ENCODE results near the gene SLC6A8.
"Not testable (repeated sequence)": the region's sequence is repeated elsewhere in the genome, so short reads cannot be mapped to it uniquely, and the experiment has no call there.

Gene SLC6A8

GRCh38 chrX:153740631-153741222 lies 53.0 kb downstream of the SLC6A8 start:
- Histone ChIP-seq H3K4me3 (ENCODE audit: low read length in 2 of 2) (no peak overlapping the region), H3K4me2 (ENCODE audit: insufficient read depth, low read length, poor library complexity, severe bottlenecking) (no peak overlapping the region), H3K27ac (replicated peaks; ENCODE audit: low read length) (no peak overlapping the region), H2BK15ac (ENCODE audit: low read length) (no peak overlapping the region), H3K4ac (ENCODE audit: low read length) (no peak overlapping the region), H4K8ac (ENCODE audit: low read depth, low read length) (no peak overlapping the region), H3K27me3 (ENCODE audit: control insufficient read depth in 3 of 3, insufficient read depth in 3 of 3, low read depth in 1 of 3, low read length in 3 of 3) (peaks cover 0 to 7% (median 0%) of the 10 kb centered on the region in 3 experiments), H2AFZ (ENCODE audit: low read length) (no peak overlapping the region), H3K4me1 (ENCODE audit: control insufficient read depth in 2 of 2, insufficient read depth in 1 of 2, low read depth in 1 of 2, low read length in 2 of 2) (no peaks in the 10 kb centered on the region), H2BK5ac (ENCODE audit: low read length) (no peak overlapping the region), H2BK12ac (ENCODE audit: low read length) (no peak overlapping the region), H3K9me3 (replicated peaks in 1 of 2; ENCODE audit: control insufficient read depth in 2 of 2, insufficient read depth in 1 of 2, low read depth in 1 of 2, low read length in 2 of 2) (no peaks in the 10 kb centered on the region), H3K14ac (ENCODE audit: low read length) (no peak overlapping the region), H3K18ac (ENCODE audit: low read length) (no peak overlapping the region), H2AK5ac (ENCODE audit: low read depth, low read length) (no peak overlapping the region), H2BK120ac (ENCODE audit: low read depth, low read length) (no peak overlapping the region), H3K36me3 (replicated peaks in 1 of 2; ENCODE audit: control insufficient read depth in 2 of 2, insufficient read depth in 2 of 2, low read length in 2 of 2) (no peaks in the 10 kb centered on the region), H3K23ac (ENCODE audit: low read depth, low read length, poor library complexity) (no peak overlapping the region), H4K91ac (ENCODE audit: low read depth, low read length, poor library complexity) (no peak overlapping the region), H3K79me1 (ENCODE audit: low read depth, low read length) (no peaks in the 10 kb centered on the region), H3K9ac (ENCODE audit: low read depth, low read length, poor library complexity) (no peak overlapping the region)
- DNase-seq (ENCODE audit: low spot score) = no peak
- WGBS, 2 donors (ENCODE audit: extremely low coverage in 2 of 2, insufficient read length in 2 of 2, insufficient replicate concordance in 1 of 2) = no CpG with 5 or more reads among the region's 16 CpGs

DNA sequence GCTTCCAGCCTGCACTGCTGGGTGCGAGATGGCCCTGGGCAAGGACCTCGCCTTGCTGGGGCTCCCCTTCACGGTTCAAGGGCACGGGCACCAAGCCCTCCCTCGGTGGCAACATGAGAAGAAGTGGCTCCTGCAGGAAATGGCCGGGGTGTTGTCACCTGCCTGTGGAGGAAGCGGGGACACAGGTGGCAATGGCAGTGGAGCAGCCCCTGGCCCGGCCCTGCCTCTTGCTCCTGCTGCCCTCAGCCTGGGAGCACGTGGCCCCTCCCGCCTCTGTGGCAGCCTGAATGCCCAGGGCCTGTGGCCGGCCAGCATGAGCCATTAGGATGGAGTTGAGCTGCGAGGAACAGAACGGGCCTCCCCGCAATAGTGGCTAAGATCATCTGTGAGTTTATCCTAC lies 53.7 kb downstream of the SLC6A8 start:
- no peak overlapping the region for H3K9ac ChIP-seq (ENCODE audit: low read depth, low read length, poor library complexity)

GRCh38 chrX:153742111-153742510 lies 54.4 kb downstream of the SLC6A8 start:
- H3K9ac ChIP-seq (ENCODE audit: low read depth, low read length, poor library complexity); H3K23ac ChIP-seq (ENCODE audit: low read depth, low read length, poor library complexity); H3K14ac ChIP-seq (ENCODE audit: low read length); H3K36me3 ChIP-seq (replicated peaks in 1 of 2; ENCODE audit: control insufficient read depth in 2 of 2, insufficient read depth in 2 of 2, low read length in 2 of 2); H3K9me3 ChIP-seq (replicated peaks in 1 of 2; ENCODE audit: control insufficient read depth in 2 of 2, insufficient read depth in 1 of 2, low read depth in 1 of 2, low read length in 2 of 2); H3K79me1 ChIP-seq (ENCODE audit: low read depth, low read length); H2AK5ac ChIP-seq (ENCODE audit: low read depth, low read length); H3K4me3 ChIP-seq (ENCODE audit: low read length in 2 of 2); H2BK5ac ChIP-seq (ENCODE audit: low read length); H2BK15ac ChIP-seq (ENCODE audit: low read length); H2BK120ac ChIP-seq (ENCODE audit: low read depth, low read length); H4K8ac ChIP-seq (ENCODE audit: low read depth, low read length); H3K4ac ChIP-seq (ENCODE audit: low read length); H3K18ac ChIP-seq (ENCODE audit: low read length); H3K4me1 ChIP-seq (ENCODE audit: control insufficient read depth in 2 of 2, insufficient read depth in 1 of 2, low read depth in 1 of 2, low read length in 2 of 2); H3K27me3 ChIP-seq (ENCODE audit: control insufficient read depth in 3 of 3, insufficient read depth in 3 of 3, low read depth in 1 of 3, low read length in 3 of 3); H3K27ac ChIP-seq (replicated peaks; ENCODE audit: low read length); H3K4me2 ChIP-seq (ENCODE audit: insufficient read depth, low read length, poor library complexity, severe bottlenecking); DNase-seq (ENCODE audit: low spot score); H2AFZ ChIP-seq (ENCODE audit: low read length); H2BK12ac ChIP-seq (ENCODE audit: low read length); H4K91ac ChIP-seq (ENCODE audit: low read depth, low read length, poor library complexity): not testable (repeated sequence)
- WGBS, 2 donors (ENCODE audit: extremely low coverage in 2 of 2, insufficient read length in 2 of 2, insufficient replicate concordance in 1 of 2) = no CpG with 5 or more reads among the region's 14 CpGs

More for the DNA sequence above, 53.7 kb downstream of the SLC6A8 start:
- Histone ChIP-seq H3K4me2 (ENCODE audit: insufficient read depth, low read length, poor library complexity, severe bottlenecking) (no peak overlapping the region), H3K9me3 (replicated peaks in 1 of 2; ENCODE audit: control insufficient read depth in 2 of 2, insufficient read depth in 1 of 2, low read depth in 1 of 2, low read length in 2 of 2) (no peaks in the 10 kb centered on the region), H3K27me3 (ENCODE audit: control insufficient read depth in 3 of 3, insufficient read depth in 3 of 3, low read depth in 1 of 3, low read length in 3 of 3) (peaks cover 0 to 7% (median 0%) of the 10 kb centered on the region in 3 experiments), H3K4me3 (ENCODE audit: low read length in 2 of 2) (no peak overlapping the region), H3K27ac (replicated peaks; ENCODE audit: low read length) (no peak overlapping the region), H2AFZ (ENCODE audit: low read length) (no peak overlapping the region), H3K14ac (ENCODE audit: low read length) (no peak overlapping the region), H4K91ac (ENCODE audit: low read depth, low read length, poor library complexity) (no peak overlapping the region), H3K79me1 (ENCODE audit: low read depth, low read length) (no peaks in the 10 kb centered on the region), H3K23ac (ENCODE audit: low read depth, low read length, poor library complexity) (no peak overlapping the region), H3K36me3 (replicated peaks in 1 of 2; ENCODE audit: control insufficient read depth in 2 of 2, insufficient read depth in 2 of 2, low read length in 2 of 2) (no peaks in the 10 kb centered on the region), H3K4me1 (ENCODE audit: control insufficient read depth in 2 of 2, insufficient read depth in 1 of 2, low read depth in 1 of 2, low read length in 2 of 2) (no peaks in the 10 kb centered on the region), H3K18ac (ENCODE audit: low read length) (no peak overlapping the region), H2BK5ac (ENCODE audit: low read length) (no peak overlapping the region), H4K8ac (ENCODE audit: low read depth, low read length) (no peak overlapping the region), H2AK5ac (ENCODE audit: low read depth, low read length) (no peak overlapping the region), H2BK12ac (ENCODE audit: low read length) (no peak overlapping the region), H2BK120ac (ENCODE audit: low read depth, low read length) (no peak overlapping the region), H3K4ac (ENCODE audit: low read length) (no peak overlapping the region), H2BK15ac (ENCODE audit: low read length) (no peak overlapping the region)
- no CpG with 5 or more reads among the region's 14 CpGs for WGBS, 2 donors (ENCODE audit: extremely low coverage in 2 of 2, insufficient read length in 2 of 2, insufficient replicate concordance in 1 of 2)
- no peak for DNase-seq (ENCODE audit: low spot score)

DNA sequence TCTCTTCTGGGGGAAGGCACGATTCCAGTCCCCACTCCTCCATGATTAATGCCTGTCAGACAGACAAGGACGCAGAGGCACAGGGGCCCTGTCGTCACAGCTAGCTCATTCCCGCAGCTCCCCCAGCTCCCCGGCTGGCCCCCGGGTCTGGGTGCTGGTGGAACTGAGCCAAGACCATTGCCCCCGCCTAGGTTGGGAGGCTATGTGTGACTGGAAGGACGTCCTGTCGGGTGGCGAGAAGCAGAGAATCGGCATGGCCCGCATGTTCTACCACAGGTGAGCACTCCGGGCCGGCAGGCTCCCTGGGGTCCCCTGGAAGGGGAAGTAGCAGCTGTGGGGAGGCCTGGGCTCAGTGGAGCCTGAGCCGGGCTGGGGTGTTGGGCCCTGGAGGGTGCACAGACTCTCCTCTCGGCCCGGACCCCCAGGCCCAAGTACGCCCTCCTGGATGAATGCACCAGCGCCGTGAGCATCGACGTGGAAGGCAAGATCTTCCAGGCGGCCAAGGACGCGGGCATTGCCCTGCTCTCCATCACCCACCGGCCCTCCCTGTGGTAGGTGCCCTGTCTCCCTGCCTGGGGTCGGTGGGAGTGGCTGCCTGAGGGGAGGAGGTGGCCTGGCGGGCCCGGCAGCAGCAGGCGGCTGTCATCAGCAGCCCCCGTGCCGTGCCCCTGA lies 55.2 kb downstream of the SLC6A8 start:
- not testable (repeated sequence) for H3K18ac ChIP-seq (ENCODE audit: low read length); H3K23ac ChIP-seq (ENCODE audit: low read depth, low read length, poor library complexity); H3K4ac ChIP-seq (ENCODE audit: low read length); H4K91ac ChIP-seq (ENCODE audit: low read depth, low read length, poor library complexity); H4K8ac ChIP-seq (ENCODE audit: low read depth, low read length); H3K79me1 ChIP-seq (ENCODE audit: low read depth, low read length); H2AK5ac ChIP-seq (ENCODE audit: low read depth, low read length); H3K27ac ChIP-seq (replicated peaks; ENCODE audit: low read length); H3K9ac ChIP-seq (ENCODE audit: low read depth, low read length, poor library complexity); H3K14ac ChIP-seq (ENCODE audit: low read length); H3K9me3 ChIP-seq (replicated peaks in 1 of 2; ENCODE audit: control insufficient read depth in 2 of 2, insufficient read depth in 1 of 2, low read depth in 1 of 2, low read length in 2 of 2); H2AFZ ChIP-seq (ENCODE audit: low read length); H3K27me3 ChIP-seq (ENCODE audit: control insufficient read depth in 3 of 3, insufficient read depth in 3 of 3, low read depth in 1 of 3, low read length in 3 of 3); H3K4me2 ChIP-seq (ENCODE audit: insufficient read depth, low read length, poor library complexity, severe bottlenecking); H3K4me1 ChIP-seq (ENCODE audit: control insufficient read depth in 2 of 2, insufficient read depth in 1 of 2, low read depth in 1 of 2, low read length in 2 of 2); H3K4me3 ChIP-seq (ENCODE audit: low read length in 2 of 2); DNase-seq (ENCODE audit: low spot score); H2BK5ac ChIP-seq (ENCODE audit: low read length); H2BK120ac ChIP-seq (ENCODE audit: low read depth, low read length); H3K36me3 ChIP-seq (replicated peaks in 1 of 2; ENCODE audit: control insufficient read depth in 2 of 2, insufficient read depth in 2 of 2, low read length in 2 of 2); H2BK12ac ChIP-seq (ENCODE audit: low read length)
- no CpG with 5 or more reads among the region's 32 CpGs for WGBS, 2 donors (ENCODE audit: extremely low coverage in 2 of 2, insufficient read length in 2 of 2, insufficient replicate concordance in 1 of 2)
- H2BK15ac ChIP-seq (ENCODE audit: low read length) = peak overlapping the region; percentile 49
